Stomach (tissue), 19 donors: Measurements from ENCODE around the gene TUSC7. TPM values are rescaled to one million over a fixed set of nuclear protein-coding genes. Genes with fewer than 3 reads are reported as not detected.

ENCODE experiments used
- DNase-seq, 2 donors: peaks; one replicate each; pipeline versions ENCODE4 v3.0.0 to v3.0.0-alpha.2; 2013 to 2019
- H3K27ac ChIP-seq, 5 donors: fragments of 200-600 bp in 4 of 5; sonication (generic) in 4 of 5; one replicate each; pipeline ENCODE4 v1.5.1; 2013 to 2019; ENCODE audit warnings: mild to moderate bottlenecking in 1 of 5, moderate library complexity in 1 of 5
- H3K27me3 ChIP-seq, 3 donors: fragments of 200-600 bp; sonication (generic); one replicate each; pipeline ENCODE4 v1.5.1; 2017 to 2019; ENCODE audit warnings: mixed run types in 1 of 3
- H3K36me3 ChIP-seq, 4 donors: fragments of 200-600 bp; sonication (generic); 1 replicate in 3 of 4; 2 replicates in 1 of 4; pipeline ENCODE4 v1.5.1; 2016 to 2019
- H3K4me1 ChIP-seq, 4 donors: fragments of 200-600 bp; sonication (generic); one replicate each; pipeline ENCODE4 v1.5.1; 2016 to 2019
- H3K4me3 ChIP-seq, 4 donors: fragments of 200-600 bp; sonication (generic) in 3 of 4; one replicate each; pipeline ENCODE4 v1.5.1; 2016 to 2019; ENCODE audit warnings: mild to moderate bottlenecking in 1 of 4
- H3K9me3 ChIP-seq, 4 donors: fragments of 200-600 bp; sonication (generic); one replicate each; pipeline ENCODE4 v1.5.1; 2016 to 2019
- EP300 ChIP-seq: sonication (generic); formaldehyde crosslinking; IDR thresholded peaks from one replicate; pipeline ENCODE4 v1.6.1; 2017; ENCODE audit warnings: antibody characterized with exemption
- POLR2A ChIP-seq, 4 donors: fragments of 450-650 bp; IDR thresholded peaks; one replicate each; pipeline ENCODE4 v1.6.1; 2016; ENCODE audit warnings: antibody characterized with exemption in 4 of 4, control low read depth in 2 of 4, mild to moderate bottlenecking in 1 of 4, moderate library complexity in 1 of 4
- POLR2AphosphoS5 ChIP-seq, 3 donors: sonication (generic); formaldehyde crosslinking; IDR thresholded peaks; one replicate each; pipeline ENCODE4 v1.6.1; 2016; ENCODE audit warnings: antibody characterized with exemption in 3 of 3
- WGBS, 5 donors: extraction: QIAGEN DNeasy Blood & Tissue Kit in 3 of 5; methylation state at CpG; one replicate each; pipeline versions ENCODE4 v1.1.5 to v1.1.7; 2013 to 2018; 5-methylcytosine and 5-hydroxymethylcytosine counted together
- intact Hi-C: fragments of 100-400 bp; cut with DNase I; formaldehyde crosslinking; loops from one replicate; pipeline ENCODE4 v1.15.1; 2023; ENCODE audit warnings: low total_unique reads
- long read RNA-seq, 10 donors: transcript quantifications; one replicate each; lab custom pipeline, GENCODE V29; 2026
- polyA plus RNA-seq, 3 donors: library from polyadenylated mRNA; stranded (reverse); fragments of 200-250 nt; gene quantifications; one replicate each; pipeline ENCODE4 v1.2.3, GENCODE V29; 2013
- total RNA-seq, 5 donors: library from RNA; depleted of rRNA; stranded (reverse); fragments of >200 nt; gene quantifications; one replicate each; pipeline versions ENCODE4 v1.1.0 to v1.2.3, GENCODE V29; 2014 to 2016
- TF ChIP-seq, protein P1 (sequence below), 7 experiments: fragments of 450-650 bp in 4 of 7; fragments of 200-600 bp in 3 of 7; sonication (generic) in 3 of 7; IDR thresholded peaks; one replicate each; pipeline ENCODE4 v1.5.1; 2016 to 2019; ENCODE audit warnings: antibody characterized with exemption in 7 of 7, control low read depth in 2 of 7, mild to moderate bottlenecking in 1 of 7
- donor health status: healthy with polysubstance abuse.
- donor health status: Bipolar disorder and iron deficiency.
- donor health status: healthy.

Gene TUSC7
- total RNA-seq (not detected), polyA plus RNA-seq (not detected)
- long read RNA-seq, donor 1, result 0 reads
- long read RNA-seq, donor 2, result 0 reads
- long read RNA-seq, donor 3, result 0 reads
- long read RNA-seq, donor 4, result 0 reads
- long read RNA-seq, donor 5, result 0 reads
- long read RNA-seq, donor 6, result 0 reads
- long read RNA-seq, donor 7, result 0 reads
- long read RNA-seq, donor 8, result 0 reads
- long read RNA-seq, donor 9, result 0 reads
- long read RNA-seq, donor 10, result 0 reads

DNA sequence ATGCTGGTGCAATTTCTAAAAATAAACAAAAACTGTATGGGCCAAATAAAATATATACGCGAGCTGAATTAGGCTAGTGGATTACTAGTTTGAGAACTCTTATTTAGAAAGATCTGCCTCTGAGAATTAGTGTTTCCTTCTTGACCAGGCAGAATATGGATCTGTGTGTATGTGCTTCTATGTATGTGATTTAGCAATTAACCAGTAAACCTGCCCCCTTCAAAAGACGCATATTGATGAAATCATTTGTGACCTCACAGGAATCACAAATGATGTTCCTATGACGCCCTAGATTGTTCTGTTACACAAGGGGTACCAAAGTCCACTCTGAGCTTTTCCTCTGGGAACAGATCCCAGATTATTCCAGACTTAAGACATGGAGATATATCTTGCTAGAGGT, at the start of gene TUSC7:
TSS of gene TUSC7 (plus strand) at position 301 of the 400 bp plus-strand sequence.
- DNase-seq, result no peak
- Histone ChIP-seq H3K9me3 (no peaks in the 10 kb centered on the region), H3K27me3 (no peaks in the 10 kb centered on the region), H3K27ac (no peak within 1 kb of the TSS), H3K36me3 (no peaks in the 10 kb centered on the region), H3K4me3 (no peak within 1 kb of the TSS), H3K4me1 (no peaks in the 10 kb centered on the region)
- intact Hi-C loops, result no loop called here
- no peak for TF ChIP-seq POLR2AphosphoS5 (IDR thresholded peaks at IDR 0.05)
- TF ChIP-seq POLR2A (IDR thresholded peaks at IDR 0.05), result no peak
- TF ChIP-seq EP300, result no peak
- TF ChIP-seq, protein P1, sequence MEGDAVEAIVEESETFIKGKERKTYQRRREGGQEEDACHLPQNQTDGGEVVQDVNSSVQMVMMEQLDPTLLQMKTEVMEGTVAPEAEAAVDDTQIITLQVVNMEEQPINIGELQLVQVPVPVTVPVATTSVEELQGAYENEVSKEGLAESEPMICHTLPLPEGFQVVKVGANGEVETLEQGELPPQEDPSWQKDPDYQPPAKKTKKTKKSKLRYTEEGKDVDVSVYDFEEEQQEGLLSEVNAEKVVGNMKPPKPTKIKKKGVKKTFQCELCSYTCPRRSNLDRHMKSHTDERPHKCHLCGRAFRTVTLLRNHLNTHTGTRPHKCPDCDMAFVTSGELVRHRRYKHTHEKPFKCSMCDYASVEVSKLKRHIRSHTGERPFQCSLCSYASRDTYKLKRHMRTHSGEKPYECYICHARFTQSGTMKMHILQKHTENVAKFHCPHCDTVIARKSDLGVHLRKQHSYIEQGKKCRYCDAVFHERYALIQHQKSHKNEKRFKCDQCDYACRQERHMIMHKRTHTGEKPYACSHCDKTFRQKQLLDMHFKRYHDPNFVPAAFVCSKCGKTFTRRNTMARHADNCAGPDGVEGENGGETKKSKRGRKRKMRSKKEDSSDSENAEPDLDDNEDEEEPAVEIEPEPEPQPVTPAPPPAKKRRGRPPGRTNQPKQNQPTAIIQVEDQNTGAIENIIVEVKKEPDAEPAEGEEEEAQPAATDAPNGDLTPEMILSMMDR (IDR thresholded peaks at IDR 0.05), result no peak
- WGBS, 5 donors, result 83 to 89% (median 84%) methylated on average over 4 of the region's 4 CpGs

DNA sequence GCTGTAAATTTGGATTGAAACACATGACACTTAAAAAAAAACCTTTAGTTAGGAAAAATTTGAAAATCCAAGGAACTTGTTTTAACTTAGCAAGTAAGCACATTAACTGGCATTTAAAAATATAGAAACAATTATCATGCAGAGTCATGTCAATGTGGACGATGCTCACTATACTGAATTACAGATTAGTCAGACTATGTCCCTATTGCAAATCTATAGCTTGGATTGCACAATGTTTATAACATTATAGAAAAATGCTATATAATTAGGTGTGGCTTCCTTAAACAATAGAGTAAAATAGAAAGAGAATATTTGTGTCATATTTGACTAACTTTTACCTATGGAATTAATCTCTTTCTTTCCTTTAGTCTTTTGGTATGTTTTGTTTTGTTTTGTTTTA, 48.4 kb upstream of the TUSC7 start:
- no peak for DNase-seq
- H3K9me3 ChIP-seq, result no peaks in the 10 kb centered on the region
- TF ChIP-seq POLR2A (IDR thresholded peaks at IDR 0.05) (no peak), EP300 (no peak)
- TF ChIP-seq, protein P1 (IDR thresholded peaks at IDR 0.05), result no peak
- intact Hi-C loops, result no loop called here
- WGBS, 5 donors, result 79 to 100% (median 92%) methylated on average over 1 of the region's 1 CpG
- H3K27ac ChIP-seq, result no peak overlapping the region
- H3K4me3 ChIP-seq, result no peak overlapping the region
- H3K27me3 ChIP-seq, result no peaks in the 10 kb centered on the region
- H3K36me3 ChIP-seq, result no peaks in the 10 kb centered on the region
- no peaks in the 10 kb centered on the region for H3K4me1 ChIP-seq

DNA sequence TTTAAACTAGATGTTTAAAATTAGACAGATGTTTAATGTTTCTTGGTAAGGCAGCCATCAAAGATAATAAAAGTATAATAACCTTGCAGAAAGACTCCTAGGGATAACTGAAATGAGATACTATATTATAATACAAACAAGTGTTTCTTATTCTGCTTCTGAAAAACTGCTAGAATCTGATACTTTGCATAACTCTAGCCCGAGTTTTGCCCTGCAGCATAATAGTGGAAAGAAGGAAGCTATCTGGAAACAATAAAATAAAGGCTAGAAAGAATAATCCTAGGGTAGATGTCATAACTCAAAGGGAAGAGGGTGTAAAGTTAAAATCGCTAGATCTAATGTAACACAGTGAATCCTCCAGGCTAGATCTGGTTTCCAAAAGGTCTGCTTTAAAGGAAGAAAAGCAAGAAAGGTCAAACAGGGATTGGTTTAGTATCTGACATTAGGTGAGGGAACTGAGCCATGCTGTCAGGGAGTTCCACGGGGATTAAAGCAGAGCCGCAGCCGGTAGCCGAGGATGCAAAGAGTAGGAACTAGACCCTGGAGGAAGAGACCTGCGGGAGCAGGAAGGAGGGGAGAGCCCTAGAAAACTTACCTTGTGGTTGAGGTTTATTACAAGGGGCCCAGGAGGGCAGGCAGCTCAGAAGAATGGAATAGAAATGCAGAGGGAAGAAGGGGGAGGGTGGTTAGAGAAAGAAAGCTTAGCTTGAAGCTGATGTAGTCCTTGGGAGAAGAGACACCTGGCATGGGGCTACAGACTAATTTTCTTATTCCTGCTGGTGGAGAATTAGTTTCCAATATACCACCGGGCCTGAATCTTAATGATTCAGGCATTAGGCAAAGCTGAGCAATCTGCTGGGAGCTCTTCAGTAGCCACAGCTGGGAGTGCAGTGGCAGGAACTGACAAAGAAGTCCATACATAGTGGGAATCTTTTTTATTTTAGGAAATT, 46.1 kb upstream of the TUSC7 start:
- H3K27ac ChIP-seq, result no peak overlapping the region
- DNase-seq, result no peak
- no peaks in the 10 kb centered on the region for H3K36me3 ChIP-seq
- no peak overlapping the region for H3K4me3 ChIP-seq
- no peaks in the 10 kb centered on the region for H3K9me3 ChIP-seq
- intact Hi-C loops, result no loop called here
- H3K4me1 ChIP-seq, result no peaks in the 10 kb centered on the region
- TF ChIP-seq, protein P1 (IDR thresholded peaks at IDR 0.05), result no peak
- no peak for TF ChIP-seq POLR2AphosphoS5 (IDR thresholded peaks at IDR 0.05)
- no peak for TF ChIP-seq POLR2A (IDR thresholded peaks at IDR 0.05)
- TF ChIP-seq EP300, result no peak
- H3K27me3 ChIP-seq, result no peaks in the 10 kb centered on the region
- 42 to 58% (median 45%) methylated on average over 8 of the region's 8 CpGs for WGBS, 5 donors

DNA sequence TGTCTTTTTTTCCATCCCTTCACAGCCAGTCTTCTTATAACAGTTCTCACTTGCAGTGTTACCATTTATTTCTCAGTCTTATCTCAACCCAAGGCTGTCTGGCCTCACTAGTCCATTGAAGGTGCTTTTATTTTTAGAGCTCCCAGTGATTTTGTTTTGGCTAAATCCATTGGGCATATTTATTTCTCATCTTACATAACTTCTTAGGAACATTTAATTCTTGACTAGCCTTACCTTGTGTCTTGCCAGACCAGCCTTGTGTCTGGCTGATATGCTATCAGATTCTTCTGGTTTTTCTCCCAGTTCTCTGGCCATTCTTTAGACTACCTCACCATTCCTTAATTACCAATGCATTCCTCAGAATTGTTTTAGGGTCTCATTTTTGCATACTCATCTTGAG, 42.3 kb upstream of the TUSC7 start:
- H3K4me3 ChIP-seq, result no peak overlapping the region
- DNase-seq, result no peak
- H3K27ac ChIP-seq, result no peak overlapping the region
- intact Hi-C loops, result no loop called here
- no peaks in the 10 kb centered on the region for H3K27me3 ChIP-seq
- no peaks in the 10 kb centered on the region for H3K9me3 ChIP-seq
- H3K36me3 ChIP-seq, result no peaks in the 10 kb centered on the region
- TF ChIP-seq POLR2A (IDR thresholded peaks at IDR 0.05) (no peak), EP300 (no peak), POLR2AphosphoS5 (IDR thresholded peaks at IDR 0.05) (no peak)
- TF ChIP-seq, protein P1 (IDR thresholded peaks at IDR 0.05), result no peak
- no peaks in the 10 kb centered on the region for H3K4me1 ChIP-seq
